ENCODE results near the gene KCND3.

KCND3 gene

DNA sequence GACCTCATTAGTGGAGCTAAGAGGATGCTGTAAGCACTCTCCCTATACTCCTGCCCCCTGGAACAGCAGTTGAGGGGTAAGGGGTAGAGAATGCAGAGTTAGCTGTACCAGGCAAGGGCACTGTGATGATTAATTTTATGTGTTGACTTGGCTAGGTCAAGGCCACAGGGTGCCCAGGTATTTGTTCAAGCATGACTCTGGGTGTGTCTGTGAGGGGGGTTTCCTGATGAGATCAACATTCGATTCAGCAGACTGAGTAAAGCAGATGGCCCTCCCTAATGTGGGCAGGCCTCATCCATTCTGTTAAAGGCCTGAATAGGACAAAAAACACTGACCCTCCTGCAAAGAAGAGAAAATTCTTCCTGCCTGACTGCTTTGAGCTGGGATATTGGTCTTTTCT, 110.8 kb downstream of the KCND3 start:
- DNase-seq, result no peak

DNA sequence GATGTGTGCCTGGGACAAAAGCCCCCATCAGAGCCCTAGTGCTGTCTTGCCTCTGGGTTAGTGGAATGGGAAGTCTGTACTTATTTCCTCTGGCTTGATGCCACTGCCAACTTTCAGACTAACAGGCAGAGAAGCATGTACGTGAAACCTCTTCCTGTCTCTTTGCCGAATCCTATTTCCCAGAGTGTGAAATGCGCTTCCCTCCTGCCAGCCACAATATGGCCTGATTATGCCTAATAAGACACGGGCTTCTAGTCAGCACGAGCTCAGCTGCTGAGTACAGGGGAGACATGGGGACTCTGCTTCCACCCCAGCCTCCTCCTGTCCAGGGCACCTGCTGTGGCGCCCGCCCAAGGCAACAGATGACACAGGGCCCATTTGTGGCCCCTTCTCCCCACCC, 111.4 kb downstream of the KCND3 start:
- no peak for DNase-seq

DNA sequence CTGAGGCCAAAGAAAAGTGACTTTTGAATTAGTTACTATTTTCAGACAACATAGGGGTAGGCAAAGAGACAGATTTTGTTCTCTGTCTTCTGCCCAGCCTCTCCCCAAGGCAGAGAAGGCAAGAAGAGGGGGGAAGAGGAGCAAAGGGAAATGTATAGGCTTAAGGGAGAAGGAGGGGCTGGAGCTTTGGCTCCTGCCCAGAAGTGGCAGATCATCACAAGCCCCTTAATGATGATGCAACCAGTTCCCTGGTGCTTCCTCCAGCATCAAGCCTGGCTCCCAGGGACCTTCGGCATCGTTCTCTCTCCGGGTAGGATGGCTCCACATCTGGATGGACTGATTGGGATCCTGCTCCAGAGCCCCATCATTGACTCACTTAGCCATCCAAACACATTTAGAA, 112.8 kb downstream of the KCND3 start:
- no peak for DNase-seq

DNA sequence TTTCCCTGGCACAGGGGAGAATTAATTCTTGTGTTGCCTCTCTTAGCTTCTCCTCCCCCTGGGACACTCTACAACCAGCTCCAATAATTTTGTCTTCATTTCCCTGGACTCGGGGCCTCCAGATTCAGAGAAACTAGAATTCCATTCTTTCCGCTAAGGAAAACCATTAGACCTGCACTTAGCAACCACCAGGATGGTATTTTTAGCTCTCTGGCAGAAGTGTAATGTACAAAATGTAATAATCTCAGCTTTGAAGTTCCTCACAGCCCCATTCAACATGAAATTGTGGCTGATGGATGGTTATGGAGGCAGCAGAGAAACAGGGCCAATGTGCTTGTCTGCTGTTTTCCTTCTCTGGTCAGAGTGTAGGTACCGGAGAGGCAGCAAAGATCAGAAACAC, 113.8 kb downstream of the KCND3 start:
- no peak for DNase-seq

DNA sequence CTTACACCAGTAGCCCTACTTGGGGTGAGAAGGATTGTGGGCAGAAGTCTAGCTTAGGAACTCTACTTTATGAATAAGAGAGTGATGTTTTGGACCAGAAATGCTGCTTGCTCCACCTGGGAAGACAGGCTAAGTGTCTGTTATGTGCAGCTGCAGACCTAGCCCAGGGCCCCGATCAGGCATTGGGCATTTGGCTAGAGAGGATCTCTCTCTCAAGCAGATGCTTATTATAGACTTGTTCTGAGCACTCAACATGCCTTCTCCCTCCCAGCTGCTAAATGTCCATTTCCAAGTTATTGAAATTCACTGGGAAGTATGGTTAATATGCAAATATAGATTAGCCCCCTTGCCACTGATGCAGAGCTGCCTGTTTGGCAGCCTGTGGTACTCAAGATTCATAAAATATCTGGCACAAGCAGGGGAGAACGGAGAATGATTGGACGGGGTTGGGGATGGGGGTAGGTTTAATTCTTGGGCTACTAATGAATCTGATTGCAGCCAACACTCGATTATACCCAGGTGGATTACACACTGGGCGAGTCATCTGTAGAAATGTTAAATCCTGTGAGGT, 115.9 kb downstream of the KCND3 start:
- no peak for DNase-seq

DNA sequence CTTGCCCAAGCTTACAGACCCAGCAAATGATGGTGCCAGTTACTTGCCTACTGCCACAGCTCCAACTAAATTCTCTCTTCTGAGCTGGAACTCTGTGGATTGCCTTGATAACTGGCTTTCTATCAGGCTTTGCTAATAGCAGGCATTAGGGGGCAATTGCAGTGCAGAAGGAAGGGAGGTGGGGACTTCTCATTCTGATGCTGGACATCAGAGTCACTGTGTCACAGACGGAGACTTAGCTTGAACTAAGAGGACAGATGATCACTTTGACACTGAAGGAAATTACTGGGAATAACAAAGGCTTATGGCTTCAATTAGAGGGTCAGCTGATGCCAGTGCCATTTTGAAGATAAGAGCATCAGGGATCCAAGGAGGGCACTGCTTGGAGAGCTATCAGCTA, 119.3 kb downstream of the KCND3 start:
- DNase-seq, result no peak

DNA sequence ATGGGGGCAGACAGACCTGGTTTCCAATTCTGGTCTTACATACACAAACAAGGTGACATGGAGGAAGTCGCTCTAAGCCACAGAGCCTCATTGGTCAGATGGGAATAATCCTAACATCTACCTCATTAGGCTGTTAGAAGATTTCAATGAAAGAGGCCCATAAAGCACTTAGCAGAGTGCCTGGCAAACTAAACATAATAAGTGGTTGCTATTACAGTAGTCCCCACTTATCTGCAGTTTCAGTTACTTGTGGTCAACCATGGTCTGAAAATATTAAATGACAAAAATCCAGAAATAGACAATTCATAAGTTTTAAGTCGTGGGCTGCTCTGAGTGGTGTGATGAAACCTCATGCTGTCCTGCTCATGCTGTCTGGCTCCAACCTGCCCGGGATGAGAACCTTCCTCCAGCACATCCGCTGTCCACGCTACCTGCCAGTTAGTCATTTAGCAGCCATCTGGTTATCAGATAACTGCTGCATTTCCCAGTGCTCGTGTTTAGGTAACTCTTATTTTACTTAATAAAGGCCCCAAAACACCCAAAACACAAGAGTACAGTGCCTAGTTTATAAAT, 121.5 kb downstream of the KCND3 start:
- no peak for DNase-seq

DNA sequence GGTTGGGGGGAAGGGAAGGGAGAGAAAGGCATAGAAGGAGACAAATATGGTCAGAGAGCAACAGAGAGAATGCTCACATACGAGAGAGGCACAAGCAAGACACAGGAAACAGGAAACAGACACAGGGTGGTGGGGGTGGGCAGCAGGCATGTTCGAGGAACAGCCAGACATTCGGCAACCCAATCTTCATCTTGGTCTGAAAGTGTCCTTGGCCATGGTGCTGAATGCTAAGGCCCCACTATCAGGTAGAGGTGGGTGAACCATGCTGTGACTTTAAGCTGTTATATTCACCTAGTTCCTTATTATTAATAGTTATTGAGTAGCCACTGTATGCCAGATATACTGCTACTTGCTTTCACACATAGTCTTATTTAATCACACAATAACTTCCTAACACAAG, 124.6 kb downstream of the KCND3 start:
- no peak for DNase-seq

DNA sequence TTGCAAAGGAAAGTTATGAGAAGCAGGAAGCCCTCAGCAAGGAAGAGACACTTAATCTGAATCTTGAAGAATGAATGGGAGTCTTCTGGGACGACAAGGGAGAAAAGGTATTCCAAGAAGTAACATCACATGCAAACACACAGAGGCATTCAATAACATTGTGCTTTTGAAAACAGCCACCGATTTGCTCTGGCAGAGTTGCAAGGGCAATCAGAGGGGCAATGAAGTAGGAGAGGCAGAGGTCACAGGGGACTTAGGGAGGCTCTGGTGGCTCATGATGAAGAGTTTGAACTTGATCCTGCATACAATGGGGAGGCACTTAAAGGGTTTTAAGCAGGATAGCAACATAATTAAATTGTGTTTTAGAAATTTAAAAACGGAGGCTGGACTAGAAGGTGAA, 126.1 kb downstream of the KCND3 start:
- no peak for DNase-seq

DNA sequence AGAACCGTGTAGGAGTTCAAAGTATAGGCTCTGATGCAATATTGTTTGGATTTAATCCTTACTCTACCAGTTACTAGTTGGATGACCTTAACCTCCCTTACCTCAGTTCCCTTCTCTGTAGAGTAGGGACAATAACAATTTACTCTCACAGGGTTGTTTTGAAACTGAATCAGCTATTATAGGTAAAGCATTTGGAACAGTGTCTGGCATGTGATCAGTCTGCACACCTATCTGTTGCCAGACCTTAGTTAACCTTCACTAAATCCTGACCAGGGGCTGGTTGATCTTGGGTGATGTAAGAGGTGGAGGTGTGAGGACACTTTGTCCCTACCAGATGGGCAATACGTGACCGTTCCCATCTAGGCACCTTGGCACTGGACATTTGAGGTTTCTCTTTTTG, 126.9 kb downstream of the KCND3 start:
- DNase-seq, result no peak

DNA sequence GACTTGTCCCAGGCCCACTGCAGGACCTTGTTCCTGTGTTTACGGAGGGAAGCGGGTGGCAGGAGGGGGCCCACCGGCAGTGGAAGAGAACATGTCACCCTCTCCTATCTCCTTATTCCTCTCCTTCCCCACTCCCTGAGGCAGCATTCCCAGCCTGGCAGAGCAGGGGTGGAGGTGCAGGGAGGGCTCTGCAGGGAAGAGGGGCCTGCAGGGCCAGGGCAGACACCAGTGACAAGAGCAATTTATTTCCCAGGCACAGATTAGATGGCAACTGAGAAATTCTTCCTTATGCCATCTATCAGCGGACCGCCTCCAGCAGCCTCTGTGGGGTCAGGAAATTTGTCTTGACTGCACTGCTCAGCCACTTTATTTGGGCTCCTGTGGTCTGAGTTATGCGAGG, 127.9 kb downstream of the KCND3 start:
- no peak for DNase-seq

DNA sequence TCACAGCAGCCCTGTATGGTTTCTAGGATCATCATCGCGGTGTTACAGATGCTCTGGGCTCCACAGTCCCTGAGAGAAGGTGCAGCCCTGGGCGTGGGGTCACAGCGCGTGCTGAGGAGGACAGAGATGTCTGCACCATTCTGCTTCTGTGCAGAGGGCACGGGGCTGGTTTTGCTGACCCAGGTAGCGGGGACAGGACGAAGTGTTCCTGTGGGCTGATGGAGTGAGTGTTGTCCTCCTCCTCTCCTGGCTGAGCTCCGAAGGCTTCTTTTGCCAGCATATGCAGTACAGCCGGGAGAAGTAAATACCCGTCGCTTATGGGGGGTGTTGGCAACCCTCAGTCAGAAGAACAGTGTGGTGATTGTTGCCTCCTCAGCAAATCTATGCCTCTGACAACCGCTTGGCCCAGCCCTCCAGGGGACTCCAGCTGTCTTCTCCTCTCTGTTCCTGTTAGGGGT, 132.2 kb downstream of the KCND3 start:
- no peak for DNase-seq

DNA sequence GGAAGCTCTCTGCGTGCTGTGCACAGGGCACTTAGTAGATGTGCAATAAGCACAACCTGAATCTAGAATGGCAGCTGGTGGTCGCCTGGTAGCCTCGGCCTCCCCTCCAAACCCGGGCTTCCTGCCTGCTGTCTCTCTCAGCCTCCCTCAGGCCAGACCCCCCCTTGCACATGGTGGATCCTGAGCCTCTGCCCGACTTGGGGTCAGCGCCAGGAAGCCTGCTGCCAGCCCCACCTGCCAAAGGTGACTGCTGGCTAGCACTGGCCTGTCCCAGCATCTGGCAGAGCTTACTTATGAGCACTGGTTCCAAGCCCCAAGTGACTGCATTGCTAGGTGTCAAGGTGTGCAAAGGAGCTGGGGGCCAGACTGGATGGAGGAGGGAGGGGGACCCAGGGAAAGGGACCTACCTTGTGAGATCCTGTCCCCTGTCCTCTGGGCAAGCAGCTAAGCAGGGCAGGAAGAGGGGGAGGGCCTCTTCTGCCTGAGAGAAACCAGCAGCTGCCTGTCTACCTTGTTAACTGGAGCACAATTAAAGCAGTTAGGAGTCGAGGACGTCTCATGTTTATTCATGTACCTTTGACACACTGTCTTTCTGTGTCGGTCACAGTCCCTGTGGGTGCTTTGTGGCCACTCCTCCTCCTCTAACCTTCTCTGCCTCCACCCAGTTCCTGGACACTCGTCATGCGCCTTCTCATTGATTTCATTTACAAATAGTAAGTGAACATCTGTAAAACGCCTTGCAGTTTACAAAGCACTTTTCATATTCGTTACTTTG, 132.9 kb downstream of the KCND3 start:
- DNase-seq, result no peak

DNA sequence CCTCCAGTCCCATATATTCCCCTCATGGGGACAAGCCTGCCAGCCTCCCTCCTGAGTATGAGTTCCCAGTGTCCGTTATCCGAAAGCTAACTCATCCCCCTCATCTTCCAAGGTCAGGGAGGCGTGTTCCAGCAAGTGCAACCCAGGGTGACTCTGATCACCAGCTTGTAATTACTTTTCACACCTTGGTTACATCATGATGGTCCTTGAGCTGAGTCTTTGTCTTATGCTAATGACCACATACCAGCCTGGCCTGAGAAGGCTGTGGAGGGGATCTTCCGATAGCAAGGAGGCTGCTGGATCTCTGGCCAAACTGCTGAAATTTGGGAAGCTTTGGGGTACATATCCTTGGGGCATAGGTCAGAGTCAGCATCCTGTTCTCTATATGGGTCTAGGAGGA, 134.2 kb downstream of the KCND3 start:
- no peak for DNase-seq

DNA sequence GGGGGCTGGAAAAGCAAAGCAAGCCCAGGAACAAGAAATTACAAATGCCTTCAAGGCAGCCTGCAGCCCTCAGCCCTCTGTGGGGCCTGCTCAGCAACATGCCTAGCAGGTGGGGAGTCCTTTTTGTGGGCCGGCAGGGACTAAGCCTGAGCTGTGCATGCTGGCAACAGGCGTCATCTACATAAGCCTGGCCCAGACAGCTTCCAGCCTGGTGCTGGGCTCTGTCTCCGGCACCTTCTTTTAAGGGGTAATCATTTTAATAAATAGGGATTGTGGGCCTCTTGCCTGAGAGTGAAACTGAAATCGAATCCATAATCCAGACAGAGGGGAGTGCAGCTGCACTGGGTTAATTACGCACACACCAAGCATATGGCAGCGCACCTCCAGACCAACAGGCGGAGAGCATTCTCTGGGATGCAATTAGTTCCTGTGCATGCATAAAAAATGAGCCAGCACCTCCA, 137.2 kb downstream of the KCND3 start:
- no peak for DNase-seq

DNA sequence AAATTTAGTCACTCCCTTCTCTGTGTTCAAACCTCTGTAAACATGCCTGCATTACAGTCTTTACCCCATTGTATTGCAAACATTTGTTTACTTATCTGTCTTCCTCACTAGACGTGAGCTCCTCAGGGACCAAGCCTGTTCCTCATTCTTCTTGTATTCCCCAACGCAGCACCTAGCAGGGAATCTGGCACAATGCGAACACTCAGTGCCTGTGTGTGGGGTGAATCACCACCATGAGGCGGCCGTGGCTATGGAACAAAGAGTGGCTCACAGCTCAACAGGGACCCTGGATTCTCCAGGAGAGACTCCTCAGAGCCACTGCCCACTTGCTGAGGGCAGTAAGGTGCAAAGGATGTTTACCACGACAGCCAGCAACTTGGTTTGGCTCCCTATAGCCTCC, 137.9 kb downstream of the KCND3 start:
- no peak for DNase-seq

DNA sequence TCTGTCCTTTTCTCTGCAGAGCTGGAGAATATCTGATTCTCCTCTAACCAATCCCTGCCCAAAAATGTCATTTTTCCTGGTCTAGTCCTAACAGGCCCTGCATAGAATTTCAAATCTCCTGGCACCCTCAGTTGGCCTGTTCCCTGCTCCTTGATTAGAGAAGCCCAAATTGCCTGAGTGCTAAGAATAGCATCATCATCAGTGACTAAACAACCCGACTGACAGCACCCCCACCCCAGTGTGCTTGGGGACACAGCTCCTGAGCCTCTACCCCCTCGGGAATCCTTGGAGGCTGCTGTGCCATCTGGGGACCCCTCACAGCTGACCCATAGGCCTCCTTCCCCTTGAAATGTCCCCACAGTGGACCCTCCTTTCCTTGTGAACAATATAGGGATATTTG, 139.4 kb downstream of the KCND3 start:
- DNase-seq, result no peak

DNA sequence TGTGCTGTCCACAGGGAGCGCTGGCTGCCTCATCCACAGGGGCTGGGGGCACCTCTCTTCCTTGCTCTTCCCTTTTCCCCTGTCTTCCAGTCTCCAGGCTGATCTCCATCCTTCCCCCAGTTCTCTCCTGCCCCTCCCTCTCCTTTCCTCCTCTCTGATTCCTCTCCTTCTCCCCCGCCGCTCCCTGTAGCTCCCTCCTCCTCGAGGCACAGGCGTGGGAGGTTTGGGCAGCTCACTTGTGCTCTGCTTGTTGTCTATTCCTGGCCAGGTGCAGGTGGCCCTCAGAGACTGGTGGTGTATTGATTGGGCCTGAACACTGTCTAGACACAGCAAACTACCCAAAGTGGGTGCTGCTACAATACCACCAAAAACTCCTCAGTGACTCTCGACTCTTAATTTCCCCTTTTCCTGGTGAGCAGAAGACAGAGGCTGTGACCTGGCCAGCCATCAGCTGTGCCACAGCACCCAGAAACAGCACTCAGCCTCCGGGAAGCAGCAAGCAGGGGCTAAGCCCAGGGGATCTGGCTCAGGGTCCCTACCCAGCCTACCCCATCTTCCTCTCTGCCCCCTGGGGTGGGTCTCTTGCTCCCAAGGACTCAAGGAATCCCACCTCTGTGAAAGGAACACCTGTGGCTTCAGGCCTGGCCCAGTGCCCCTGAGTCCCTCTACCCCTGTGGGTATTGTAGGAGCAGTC, 140.5 kb downstream of the KCND3 start:
- DNase-seq, result no peak

DNA sequence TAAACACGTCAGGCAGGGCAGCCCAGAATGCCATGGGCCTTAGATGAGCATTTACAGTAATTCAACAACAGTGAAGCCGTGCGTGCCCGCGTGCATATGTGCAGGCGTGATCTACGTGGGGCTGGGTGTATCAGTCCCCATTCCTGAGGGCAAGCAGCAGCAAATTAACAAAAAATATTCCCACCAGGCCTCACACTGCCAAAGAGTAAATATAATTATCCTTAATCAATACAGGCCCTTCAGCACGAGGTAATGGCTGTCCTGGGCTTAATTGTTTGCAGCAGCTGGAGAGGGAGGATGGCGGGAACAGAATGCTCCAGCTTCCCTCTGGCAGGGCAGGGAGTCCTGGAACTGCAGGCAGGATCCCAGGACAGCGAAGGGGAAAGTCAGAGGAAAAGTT, 142.0 kb downstream of the KCND3 start:
- no peak for DNase-seq

DNA sequence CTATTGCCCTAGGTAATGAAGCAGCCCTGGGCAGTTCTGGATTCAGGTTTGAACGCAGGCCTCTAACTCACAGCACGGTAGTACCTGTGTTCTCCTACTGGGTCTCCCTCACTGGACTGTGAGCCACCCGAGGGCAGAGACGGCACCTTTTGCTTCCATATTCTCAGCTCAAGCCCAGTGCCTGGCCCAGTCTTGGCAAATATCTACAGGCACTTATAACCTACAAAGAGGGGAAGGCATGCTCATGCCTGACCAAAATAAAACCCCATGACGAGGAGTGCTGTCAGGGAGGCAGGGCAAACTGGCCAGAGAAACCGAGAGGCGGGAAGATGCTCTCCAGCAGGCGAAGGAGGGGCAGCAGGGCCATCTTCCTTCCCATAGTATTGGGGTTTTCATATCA, 142.6 kb downstream of the KCND3 start:
- DNase-seq, result no peak

DNA sequence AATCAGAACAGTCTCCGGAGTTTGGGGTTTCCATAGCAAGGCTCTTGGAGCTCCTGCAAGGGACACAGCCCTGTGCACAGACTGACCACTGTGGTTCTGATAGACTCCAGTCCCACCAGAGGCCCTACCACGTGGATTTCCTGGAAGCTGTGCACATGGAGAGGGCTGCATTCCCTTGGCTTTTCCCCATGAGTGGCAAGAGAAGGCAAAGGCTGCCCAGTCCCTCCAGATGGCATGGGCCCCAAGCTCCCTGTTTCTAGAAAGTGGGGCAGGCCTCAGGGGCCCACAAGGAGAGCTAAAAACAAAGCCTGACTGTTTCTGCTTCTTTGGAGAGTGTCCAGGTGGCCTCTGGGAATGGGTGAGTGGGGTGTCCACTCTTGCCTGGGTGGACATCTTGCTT, 146.3 kb downstream of the KCND3 start:
- no peak for DNase-seq

DNA sequence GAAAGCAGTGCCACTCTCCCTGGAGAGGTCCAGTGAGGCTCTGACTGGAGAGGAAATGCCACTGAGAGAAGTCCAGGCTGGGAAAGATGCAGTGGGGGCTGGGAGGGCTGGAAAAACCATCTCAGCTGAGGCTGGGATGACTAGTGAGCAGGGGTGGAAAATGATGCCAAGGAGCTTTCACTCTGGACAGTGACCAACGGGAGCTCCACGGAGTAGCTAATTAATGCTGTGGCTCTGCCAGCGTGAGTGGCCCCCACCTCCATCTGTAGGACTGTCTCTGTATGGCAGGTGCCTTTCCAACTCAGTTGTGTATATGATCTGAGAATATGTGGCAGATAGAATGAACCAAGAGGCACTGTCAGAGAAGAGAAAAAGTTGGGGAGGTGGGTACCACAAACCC, 147.1 kb downstream of the KCND3 start:
- no peak for DNase-seq

DNA sequence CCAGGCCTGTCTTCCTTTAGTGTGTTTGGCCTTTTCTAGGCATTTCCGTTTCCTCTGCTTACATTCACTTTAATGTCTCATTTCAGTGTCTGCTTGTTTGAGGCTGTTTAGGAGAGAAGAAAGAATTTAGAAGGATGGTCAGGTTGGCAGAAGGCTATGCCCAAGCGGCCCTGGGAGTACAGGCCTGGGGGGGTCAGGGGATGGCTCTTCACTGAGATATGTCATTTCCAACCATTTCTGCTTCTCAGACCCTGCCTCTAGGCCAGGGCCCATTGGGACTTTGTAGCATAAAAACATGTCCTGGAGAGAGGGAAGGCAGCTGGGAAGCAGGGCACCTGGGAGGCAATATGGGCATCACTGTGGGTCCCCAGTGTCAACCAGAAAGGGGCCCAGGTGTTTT, 147.7 kb downstream of the KCND3 start:
- no peak for DNase-seq

DNA sequence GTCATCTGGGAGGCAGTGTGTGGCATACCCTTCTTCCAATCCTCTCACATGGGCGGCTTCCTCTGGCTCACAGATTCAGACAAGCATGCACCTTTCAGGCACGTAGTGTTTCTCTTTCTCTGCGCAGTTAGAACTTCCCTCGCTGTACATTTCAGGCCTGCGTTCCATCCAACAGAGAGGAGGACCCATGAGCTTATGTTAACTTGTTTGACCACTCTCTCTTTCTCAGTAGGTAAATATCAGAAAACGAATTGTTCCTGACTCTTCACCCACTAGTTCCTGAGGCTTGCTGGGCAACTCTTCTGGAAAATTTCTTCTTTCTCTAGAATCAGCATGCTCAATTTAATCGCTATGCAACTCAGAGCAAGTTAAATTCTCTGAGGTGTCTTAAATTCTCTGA, 148.3 kb downstream of the KCND3 start:
- DNase-seq, result no peak
